NCI-H1417 treated with DMSO at 0.1 percent for 48 hours (cell line): ENCODE results near the gene WDR33.

ENCODE experiments used
- DNase-seq: peaks from one replicate; lab custom pipeline; 2025; lab: John Stamatoyannopoulos, UW

WDR33 gene

DNA sequence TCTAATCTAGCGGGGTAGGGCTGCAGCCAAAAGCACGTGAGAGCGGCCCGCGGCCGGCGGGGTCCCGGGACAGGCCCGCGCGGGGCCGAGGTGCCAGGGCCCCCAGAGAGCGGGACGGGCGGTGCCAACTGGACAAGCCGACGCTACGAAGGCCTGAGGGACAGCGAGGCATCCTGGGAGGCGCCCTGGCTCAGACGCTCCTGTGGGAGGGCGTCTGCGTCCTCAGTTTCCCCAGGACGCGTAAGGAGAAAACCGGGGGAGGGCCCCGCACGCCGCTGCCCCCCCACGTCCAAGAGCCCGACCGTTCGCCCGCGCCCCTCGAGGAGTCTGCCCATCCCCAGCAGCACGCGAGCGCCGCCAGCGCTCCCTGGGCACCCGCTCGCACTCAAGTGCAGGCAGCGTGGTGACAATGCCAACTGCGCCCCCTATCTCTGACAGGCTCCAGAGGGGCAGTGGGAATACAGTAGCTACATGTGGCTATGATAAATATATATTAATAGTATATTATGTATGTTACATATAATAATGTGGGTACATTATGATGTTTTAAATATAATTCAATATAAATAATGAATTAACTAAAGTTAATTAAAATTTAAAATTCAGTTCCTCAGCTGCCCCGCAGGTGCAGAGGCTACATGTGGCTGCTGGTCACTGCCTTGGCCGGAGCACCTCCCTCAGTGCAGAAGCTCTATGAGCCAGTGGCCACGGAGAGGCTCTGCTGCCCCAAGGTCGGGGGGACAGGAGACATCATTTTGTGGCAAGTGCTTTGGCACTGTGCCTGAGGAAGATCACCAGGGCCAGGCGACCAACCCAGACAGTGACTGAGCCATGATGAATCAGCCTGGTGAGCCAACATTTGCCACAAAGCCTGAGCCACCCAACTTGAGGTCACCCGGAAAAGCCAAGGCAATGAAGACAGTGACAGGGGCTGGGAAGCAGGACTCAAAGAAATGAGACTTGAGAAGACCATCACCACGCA is 115.2 kb downstream of the WDR33 start:
- DNase-seq, result no peak

DNA sequence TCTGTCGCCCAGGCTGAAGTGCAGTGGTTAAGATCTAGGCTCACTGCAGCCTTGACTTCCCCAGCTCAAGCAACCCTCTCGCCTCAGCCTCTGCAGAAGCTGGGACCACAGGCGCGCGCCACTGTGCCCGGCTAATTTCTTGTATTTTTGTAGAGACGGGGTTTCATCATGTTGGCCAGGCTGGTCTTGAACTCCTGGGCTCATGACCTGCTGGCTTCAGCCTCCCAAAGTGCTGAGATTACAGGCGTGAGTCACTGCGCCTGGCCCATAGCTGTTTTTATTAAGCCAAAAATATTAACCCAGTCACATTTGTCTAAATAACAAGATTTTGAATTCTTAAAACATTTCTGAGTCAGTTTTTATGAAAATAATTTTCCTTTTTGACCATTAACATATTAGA is 116.0 kb downstream of the WDR33 start:
- DNase-seq, result no peak

DNA sequence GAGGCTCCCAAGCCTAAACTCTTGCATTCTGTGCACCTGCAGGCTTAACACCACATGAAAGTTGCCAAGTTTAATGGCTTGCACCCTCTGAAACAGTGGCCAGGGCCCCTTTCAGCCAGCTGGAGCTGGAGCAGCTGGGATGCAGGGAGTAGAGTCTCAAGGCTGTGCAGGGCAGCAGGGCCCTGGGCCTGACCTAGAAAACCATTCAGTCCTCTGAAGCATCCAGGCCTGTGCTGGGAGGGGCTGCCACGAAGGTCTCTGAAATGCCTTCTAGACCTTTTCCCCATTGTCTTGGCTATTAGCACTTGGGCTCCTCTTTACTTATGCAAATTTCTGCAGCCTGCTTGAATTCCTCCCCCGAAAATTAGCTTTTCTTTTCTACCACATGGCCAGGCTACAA is 120.3 kb downstream of the WDR33 start:
- DNase-seq, result no peak

DNA sequence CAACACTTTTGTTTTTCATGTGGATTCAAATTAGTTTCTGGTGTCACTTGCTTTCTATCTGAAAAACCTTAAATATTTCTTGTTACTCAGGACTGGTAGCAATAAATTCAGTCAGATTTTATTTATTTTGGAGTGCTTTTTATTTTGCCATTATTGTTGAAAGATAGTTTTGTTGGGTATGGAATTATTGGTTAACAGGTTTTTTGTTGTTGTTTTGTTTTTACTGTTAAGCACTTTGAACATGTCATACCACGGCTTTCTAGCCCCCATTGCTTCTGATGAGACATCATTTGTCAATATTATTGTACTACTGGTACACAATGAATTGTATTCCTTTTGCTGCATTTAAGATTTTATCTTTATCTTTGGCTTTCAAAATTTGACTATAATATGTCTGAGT is 122.6 kb downstream of the WDR33 start:
- no peak for DNase-seq

DNA sequence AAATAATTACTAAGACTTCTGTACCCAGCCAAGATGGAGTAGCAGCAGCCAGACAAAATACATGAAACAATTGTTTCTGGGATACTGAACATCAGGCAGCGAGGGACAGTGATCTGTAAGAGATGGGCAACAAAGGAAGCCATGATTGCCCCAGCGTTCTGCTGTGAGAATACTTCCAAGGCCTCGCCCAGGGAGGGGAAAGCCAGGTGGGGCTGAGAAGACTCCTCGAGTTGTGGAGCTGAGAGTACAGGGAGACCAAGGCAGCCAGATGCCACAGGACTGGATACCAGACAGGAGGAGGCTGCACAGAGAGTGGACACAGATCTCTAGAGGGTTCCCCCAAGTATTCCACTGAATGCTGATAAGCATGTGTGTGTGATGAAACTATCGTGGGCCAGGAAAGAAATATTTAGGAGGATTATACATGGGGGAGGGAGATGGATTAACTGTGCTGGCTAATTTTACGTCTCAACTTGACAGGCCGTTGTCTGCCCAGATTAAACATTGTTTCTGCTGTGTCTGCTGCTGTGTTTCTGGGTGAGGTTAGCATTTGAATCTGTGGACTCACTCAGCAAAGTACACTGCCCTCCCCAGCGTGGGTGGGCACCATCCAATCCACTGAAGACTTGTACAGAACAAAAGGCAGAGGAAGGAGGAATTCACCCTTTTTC is 125.4 kb downstream of the WDR33 start:
- no peak for DNase-seq

DNA sequence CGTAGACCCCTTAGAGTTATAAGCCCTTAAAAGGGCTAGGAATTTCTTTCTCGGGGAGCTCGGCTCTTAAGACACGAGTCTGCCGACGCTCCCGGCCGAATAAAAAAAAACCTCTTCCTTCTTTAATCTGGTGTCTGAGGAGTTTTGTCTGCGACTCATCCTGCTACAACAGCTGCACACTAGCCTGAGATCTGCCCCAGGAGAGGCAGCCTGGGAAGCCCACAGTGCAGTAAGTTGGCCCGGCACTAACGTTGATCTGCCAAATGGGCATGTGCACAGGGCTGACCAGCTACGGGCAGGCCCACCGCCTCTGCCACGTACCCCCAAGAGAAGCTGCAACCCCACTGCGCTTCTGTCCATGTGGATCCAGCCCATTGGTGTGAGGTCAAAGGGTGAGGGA is 127.2 kb downstream of the WDR33 start:
- no peak for DNase-seq

DNA sequence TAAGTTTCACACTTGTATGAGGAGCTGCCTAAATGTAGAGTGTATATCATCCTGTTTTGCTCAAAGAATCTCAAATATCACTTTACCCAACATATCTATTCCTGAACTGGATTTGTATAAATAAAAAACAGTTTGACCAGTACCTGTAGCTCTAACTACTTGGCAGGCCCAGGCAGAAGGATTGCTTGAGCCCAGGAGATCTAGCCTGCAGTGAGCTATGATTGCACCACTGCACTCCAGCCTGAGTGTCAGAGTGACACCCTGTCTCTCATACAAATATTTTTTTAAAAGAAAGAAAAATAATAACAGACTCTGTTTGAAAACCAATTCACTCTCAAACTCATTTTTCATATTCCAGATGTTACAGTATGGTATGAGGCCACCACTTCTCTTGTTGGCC is 127.9 kb downstream of the WDR33 start:
- DNase-seq, result no peak

DNA sequence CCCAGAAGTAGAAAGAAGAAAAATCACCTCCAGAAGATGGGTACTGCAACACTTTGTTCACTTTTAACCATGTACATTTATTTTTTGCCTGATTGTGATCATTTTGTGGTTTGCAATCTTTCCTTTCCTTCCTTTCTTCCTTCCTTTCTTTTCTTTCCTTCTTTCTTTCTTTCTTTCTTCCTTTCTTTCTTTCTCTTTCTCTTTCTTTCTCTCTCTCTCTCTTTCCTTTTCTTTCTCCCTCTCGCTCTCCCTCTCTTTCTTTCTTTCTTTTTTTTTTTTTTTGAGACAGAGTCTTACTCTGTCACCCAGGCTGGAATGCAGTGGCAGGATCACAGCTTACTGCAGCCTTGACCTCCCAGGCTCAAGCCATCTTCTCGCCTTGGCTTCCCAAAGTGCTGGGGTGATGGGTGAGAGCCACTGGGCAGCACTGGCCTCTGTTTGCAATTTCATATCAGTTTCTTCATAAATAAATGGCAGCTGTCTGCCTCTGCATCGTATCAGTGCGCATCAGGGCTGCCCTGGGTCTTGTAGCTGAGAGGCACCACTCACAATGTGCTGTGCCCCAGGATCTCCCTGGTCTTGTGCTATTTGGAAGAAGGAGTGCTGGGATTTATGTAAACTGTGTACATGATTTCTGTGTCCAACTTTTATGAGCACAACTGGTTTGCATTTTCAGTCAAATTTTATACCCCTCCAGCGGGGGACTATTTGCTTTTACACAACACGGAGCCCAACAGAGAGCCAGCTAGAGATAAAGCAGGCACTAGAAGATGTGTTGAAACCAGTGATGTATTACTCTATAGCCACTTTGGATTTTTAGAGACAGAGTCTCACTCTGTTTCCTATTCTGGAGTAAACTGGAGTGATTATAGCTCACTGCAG is 128.8 kb downstream of the WDR33 start:
- no peak for DNase-seq

DNA sequence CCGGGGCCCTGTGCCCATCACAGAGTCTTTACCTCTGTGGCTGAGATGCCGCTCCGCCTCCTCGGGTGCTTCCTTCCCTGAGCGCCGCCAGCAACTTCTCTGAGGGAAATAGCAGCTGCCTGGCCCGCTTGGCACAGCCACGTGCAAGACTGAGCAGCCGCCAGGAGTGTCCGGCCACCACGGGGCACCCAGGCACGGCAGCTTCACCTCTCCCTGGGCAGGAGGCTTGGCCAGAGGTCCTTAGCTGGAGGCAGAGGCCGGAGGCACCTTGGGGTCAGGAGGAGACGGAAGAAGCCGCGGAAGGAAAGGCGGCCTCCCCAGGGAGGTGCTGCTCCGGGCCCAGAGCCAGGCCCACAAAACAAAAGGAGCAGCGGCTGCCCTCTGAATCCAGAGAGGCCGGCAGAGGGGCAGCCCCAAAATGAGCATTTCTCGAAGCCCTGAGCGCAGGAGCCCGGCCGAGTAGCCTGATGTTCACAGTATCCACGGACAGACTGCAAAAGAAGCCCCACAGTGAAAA is 129.6 kb downstream of the WDR33 start:
- no peak for DNase-seq

DNA sequence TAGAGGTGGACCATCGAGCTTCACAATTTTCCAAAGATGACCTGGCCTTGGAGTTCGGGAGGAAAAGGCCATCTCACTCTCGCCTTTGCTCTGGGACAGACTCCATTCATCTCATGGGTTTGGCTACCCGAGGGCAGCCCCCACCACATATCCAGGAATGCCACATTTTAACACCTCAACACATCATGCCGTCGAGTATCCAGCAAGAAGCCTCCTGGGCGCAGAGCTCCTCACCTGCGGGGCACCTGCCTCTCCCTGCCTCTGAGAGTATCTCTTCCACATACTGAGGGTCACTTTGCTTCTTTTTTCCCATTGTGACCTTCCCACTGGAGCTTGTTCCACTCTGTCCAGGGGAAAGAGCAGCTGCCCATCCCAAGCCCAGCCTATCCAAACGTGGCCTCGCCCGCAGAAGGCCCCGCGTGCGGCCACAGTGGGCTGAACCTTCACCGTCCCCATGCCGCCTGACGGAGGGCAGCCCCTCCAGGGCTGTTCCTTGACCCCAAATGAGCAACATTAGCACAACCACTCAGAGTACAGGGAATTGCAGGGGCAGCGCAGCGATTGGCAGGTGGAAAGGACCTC is 130.2 kb downstream of the WDR33 start:
- DNase-seq, result no peak

DNA sequence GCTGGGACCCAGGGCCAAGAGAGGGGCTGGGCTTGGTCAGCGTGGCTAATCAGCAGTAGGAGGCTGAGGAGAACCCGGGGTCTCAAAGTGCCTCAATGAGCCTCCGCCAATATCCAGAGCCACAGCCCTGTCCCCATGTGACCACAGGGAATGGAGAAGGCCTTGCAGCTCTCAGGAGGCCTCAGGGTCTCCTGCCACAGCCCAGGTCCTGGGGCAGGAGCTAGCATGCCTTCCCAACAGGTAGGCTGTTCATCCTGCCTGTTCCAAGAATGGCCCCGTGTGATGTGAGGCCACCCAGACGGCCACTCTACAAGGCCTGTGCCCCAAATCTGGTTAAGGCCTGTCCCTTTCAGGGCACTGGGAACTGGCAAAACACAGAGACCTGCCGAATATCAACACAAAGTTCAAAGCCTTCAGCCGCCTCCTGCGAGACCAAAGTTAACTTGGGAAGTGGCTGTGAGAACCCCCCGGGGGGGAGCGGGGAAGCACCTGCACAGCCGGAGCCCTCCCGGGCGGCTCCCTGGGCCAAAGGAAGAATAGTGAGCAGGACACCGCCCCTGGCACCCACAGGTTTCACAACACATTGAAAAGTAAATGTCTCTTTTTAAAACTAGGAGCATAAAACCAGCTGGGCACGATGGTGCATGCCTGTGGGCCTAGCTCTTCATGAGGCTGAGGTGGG is 131.2 kb downstream of the WDR33 start:
- DNase-seq, result no peak

DNA sequence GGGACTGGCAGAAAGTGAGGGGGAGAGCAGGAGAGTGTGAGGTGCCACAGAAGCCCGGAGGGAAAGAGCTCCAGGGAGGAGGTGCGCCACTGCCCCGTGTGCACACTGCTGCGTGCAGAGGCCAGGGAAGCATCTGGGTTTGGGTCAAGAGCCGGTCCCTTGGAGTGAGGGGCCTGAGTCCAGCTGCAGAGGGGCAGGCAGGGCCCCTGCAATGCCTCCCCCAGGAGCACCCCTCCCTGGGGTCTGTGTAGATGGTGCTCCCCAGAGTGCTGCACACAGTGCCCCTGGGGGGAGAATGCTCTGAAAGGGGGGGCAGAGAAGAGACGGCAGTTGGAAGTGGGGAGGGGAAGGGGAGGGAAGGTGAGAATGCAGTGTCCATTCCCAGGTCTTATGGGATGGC is 132.0 kb downstream of the WDR33 start:
- DNase-seq, result no peak

DNA sequence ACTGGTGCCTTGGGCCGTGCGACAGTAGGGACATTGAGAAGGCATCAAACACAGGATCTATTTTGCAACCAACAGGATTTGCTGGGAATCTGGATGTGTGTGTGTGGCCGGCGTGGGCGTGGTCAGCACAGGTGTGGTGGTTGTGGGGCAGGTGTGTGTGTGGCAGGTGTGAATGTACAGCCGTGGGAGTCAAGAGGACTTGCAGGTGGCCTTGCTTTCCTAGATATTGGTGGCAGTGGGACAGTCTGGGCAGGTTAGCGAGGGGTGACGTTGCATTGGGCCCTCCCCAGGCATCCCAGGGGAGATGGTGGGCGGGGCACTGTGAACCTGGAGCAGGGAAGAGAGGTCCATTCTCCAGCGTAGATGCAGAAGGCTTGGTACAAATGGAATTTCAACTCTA is 132.4 kb downstream of the WDR33 start:
- no peak for DNase-seq

DNA sequence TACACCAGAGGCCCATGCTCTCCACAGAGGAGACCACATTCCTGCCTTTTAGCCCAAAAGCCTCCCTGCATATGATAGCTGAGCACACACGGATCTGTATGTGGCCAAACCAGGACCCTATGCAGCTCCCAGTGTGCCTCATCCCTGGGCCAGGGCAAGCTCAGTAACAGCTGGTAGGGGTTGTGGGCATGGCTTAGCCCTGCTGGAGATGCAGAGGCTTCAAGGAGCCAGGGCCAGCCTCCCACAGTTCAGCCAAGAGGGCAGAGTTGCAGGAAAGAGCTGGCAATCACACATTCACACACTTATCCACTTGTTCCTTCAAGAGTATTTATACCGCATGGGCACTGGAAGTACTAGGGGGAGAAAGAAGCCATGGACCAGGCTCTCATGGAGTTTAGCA is 134.1 kb downstream of the WDR33 start:
- no peak for DNase-seq

DNA sequence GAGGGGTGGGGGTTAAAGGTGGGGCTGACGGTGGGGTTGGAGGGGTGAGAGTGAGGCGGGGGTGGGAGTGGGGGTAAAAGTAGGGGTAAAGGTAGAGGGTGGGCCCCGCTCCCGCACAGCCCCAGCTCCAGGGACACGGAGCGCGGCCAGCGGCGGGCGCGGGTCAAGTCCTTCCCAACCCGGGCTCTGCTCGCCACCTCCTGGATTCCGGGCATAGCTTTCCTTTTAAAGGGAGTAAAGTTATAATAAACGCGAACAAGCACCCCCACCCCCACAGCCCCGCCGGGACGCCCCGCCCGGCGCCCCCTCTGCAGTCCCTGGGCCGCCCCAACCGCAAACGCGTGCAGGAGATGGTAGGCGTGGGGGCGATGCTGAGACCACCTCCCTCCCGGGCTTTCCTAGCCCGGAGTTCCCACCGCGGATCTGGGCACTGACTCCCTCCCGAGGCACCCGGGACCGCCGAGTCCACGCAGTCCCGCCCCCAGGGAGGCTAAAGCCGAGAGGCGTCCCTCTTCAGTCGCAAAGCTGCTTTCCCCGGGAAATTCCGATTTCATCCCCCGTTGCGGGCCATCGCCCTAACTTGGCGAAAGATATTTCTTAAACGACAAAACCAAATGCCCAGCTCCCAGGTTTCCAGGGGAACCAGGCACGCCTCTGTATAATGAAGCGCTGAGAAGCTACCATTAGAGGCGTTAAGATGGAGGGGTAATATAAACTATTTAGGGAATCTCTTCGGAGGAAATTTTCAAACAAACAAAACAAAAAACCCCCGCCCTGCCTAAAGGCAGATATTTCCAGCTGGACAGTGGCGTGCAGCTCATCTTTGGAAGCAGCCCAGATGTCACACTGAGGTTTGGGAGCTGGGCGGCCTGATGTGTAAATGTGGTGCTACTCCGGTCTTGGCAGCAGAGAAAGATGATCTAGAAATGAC is 135.4 kb downstream of the WDR33 start, which contains the start of gene LIMS2:
Gene LIMS2 (minus strand): TSS at position 200 of the 931 bp plus-strand sequence. CDS start 506 bp downstream, outside the sequence.
- no peak for DNase-seq

DNA sequence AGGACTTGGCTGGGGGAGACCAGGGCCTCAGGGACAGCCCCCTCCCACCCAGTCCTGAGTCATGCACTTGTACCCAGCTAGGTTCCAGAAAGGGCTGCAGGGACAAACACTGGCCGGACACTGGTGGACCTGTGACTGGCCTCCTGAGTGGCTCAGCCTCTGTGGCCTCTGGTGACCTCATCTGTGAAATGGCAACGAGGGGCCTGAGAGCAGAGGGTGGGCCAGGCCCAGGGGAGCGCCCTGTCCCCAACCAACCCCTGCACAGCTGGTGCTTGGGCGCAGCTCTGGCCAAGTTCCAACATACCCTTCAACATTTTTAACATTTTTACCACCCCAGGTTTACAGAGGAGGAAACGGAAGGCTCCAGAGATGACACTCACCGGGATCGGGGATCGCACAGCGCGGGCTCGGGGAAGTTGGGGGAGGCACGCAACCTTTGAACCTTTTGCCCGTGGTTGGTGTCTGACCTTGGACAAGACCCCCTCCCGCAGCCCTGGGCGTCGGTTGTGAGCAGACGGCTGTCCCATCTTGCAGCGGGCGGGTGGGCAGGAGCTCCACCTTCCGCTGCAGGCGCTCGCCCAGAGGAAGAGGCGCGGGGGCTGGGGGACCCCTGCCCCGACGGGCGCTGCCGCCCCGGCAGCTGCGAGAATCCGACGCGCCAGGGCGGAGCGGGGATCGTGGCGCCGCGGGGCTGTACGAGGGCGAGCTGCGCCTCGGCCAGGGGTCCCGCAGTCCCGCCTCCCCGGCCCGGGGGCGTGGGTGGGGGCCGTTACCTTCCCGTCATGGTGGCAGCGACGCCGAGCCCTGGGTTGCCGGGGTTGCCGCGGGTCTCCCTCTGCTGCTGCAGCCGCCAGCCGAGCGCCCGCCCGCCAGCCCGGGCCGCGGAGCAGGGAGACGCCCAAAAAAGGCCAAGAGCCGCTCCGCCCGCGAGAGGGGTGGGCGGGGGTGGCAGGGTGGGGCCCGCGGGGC is 136.4 kb downstream of the WDR33 start:
- DNase-seq, result no peak

DNA sequence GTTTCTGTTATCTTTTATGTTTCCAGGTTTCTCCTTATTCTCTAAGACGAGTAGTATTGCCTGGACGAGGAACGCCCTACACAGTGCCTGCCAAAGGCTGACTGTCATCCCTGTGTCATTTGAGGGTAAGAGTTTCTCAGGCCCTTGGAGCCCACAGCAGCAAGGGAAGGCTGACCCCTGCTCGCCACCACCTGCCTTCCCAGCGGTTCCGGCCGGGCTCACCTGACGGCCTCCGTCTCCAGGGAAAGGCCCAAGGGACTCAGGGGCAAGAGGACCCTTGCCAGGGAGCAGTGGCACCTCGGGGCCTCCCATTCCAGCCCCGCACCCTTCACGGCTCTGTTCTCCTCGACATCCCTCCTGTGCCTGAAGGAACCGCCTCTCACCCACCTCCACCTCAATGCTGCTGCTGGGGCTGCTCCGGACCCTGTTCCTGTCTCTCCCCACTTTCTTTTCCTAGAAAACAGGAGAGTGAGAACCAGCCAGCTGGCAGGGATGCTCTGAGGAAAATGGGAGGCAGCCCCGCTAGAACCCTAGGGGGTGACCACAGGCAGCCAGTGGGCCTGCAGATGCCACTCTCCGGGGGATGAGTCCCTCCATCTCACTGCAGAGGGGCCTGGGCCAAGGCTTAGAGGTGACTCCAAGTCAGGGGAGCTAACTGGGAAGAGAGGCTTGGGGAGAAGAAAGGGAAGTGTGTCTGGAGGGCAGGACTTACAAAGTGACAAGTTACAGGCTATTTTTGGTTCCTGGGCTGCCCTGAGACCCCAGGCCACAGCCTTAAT is 137.5 kb downstream of the WDR33 start:
- no peak for DNase-seq
